ENCODE measurements around the gene RAF1. TPM values are rescaled to one million over a fixed set of nuclear protein-coding genes. Genes with fewer than 3 reads are reported as not detected.
A peak's percentile ranks its signal among the peaks of the same experiment; 100 is the strongest.
"Not testable (repeated sequence)": the region's sequence is repeated elsewhere in the genome, so short reads cannot be mapped to it uniquely, and the experiment has no call there.

The RAF1 gene
- total and polyA plus RNA-seq, 2 donors (not counting 1 experiment from before 2014, with no cell fraction given): 134 to 258 TPM

DNA sequence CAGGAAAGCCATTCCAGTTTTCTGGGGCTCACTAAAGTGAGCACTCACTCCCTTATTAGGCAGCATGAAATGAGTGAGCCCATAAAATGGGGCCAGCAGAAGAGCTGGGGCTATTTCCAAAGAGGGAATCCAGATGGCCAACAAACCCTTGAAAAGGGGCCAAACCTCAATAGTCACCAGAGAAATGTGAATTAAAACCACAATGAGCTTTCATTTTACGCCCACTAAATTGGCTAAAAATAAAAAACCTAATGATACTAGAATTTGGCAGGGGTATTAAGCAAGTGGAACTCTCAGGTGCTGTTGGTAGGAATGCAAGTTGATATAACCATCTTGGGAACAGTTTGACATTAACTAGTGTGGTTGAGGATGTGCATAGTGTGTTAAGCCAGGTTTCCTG, 42.1 kb upstream of the RAF1 start:
- no peaks in the 10 kb centered on the region for H3K4me1 ChIP-seq (ENCODE audit: control insufficient read depth, extremely low read depth, insufficient read depth, low read length)
- DNase-seq (ENCODE audit: low read depth in 2 of 2): peak; percentile 38 to 88
- H3K9me3 ChIP-seq (ENCODE audit: control insufficient read depth, insufficient read depth, low read depth, low read length): no peaks in the 10 kb centered on the region
- no peaks in the 10 kb centered on the region for H3K27me3 ChIP-seq (ENCODE audit: control insufficient read depth, insufficient read depth, low read length)
- TF ChIP-seq, protein P1, sequence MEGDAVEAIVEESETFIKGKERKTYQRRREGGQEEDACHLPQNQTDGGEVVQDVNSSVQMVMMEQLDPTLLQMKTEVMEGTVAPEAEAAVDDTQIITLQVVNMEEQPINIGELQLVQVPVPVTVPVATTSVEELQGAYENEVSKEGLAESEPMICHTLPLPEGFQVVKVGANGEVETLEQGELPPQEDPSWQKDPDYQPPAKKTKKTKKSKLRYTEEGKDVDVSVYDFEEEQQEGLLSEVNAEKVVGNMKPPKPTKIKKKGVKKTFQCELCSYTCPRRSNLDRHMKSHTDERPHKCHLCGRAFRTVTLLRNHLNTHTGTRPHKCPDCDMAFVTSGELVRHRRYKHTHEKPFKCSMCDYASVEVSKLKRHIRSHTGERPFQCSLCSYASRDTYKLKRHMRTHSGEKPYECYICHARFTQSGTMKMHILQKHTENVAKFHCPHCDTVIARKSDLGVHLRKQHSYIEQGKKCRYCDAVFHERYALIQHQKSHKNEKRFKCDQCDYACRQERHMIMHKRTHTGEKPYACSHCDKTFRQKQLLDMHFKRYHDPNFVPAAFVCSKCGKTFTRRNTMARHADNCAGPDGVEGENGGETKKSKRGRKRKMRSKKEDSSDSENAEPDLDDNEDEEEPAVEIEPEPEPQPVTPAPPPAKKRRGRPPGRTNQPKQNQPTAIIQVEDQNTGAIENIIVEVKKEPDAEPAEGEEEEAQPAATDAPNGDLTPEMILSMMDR (conservative IDR thresholded peaks at IDR 0.05 in 1 of 2, IDR thresholded peaks at IDR 0.05 in 1 of 2; ENCODE audit: low read depth in 1 of 2, low read length in 2 of 2): no peak
- no peak for TF ChIP-seq EZH2 (IDR thresholded peaks at IDR 0.05; ENCODE audit: low read length, missing control alignments)
- no peaks in the 10 kb centered on the region for H3K36me3 ChIP-seq (ENCODE audit: control insufficient read depth, insufficient read depth, low read length)
- H3K4me2 ChIP-seq (ENCODE audit: extremely low read depth, insufficient read depth, low read length): no peak overlapping the region
- H4K20me1 ChIP-seq (ENCODE audit: control insufficient read depth, extremely low read depth, insufficient read depth, low read length): no peaks in the 10 kb centered on the region
- no peak overlapping the region for H3K9ac ChIP-seq (ENCODE audit: insufficient read depth, low read length)
- no peak overlapping the region for H2AFZ ChIP-seq (ENCODE audit: low read length)
- H3K79me2 ChIP-seq (ENCODE audit: control insufficient read depth, insufficient read depth, low read length): no peaks in the 10 kb centered on the region
- no peak overlapping the region for H3K27ac ChIP-seq (ENCODE audit: insufficient read depth, low read length)
- H3K4me3 ChIP-seq (replicated peaks in 1 of 4; ENCODE audit: control extremely low read depth in 1 of 4, insufficient read depth in 1 of 4, low read depth in 3 of 4, low read length in 4 of 4): no peak overlapping the region

GRCh38 chr3:12705374-12705926, 41.5 kb upstream of the RAF1 start:
- no peak for DNase-seq (ENCODE audit: low read depth in 2 of 2)
- Histone ChIP-seq H3K4me1 (ENCODE audit: control insufficient read depth, extremely low read depth, insufficient read depth, low read length) (no peaks in the 10 kb centered on the region), H2AFZ (ENCODE audit: low read length) (no peak overlapping the region), H3K27me3 (ENCODE audit: control insufficient read depth, insufficient read depth, low read length) (peaks cover 2% of the 10 kb centered on the region), H4K20me1 (ENCODE audit: control insufficient read depth, extremely low read depth, insufficient read depth, low read length) (no peaks in the 10 kb centered on the region), H3K9me3 (ENCODE audit: control insufficient read depth, insufficient read depth, low read depth, low read length) (no peaks in the 10 kb centered on the region), H3K36me3 (ENCODE audit: control insufficient read depth, insufficient read depth, low read length) (no peaks in the 10 kb centered on the region), H3K4me2 (ENCODE audit: extremely low read depth, insufficient read depth, low read length) (no peak overlapping the region), H3K79me2 (ENCODE audit: control insufficient read depth, insufficient read depth, low read length) (no peaks in the 10 kb centered on the region), H3K9ac (ENCODE audit: insufficient read depth, low read length) (no peak overlapping the region), H3K4me3 (replicated peaks in 1 of 4; ENCODE audit: control extremely low read depth in 1 of 4, insufficient read depth in 1 of 4, low read depth in 3 of 4, low read length in 4 of 4) (no peak overlapping the region), H3K27ac (ENCODE audit: insufficient read depth, low read length) (no peak overlapping the region)
- TF ChIP-seq EZH2 (IDR thresholded peaks at IDR 0.05; ENCODE audit: low read length, missing control alignments): no peak
- TF ChIP-seq, protein P1 (conservative IDR thresholded peaks at IDR 0.05 in 1 of 2, IDR thresholded peaks at IDR 0.05 in 1 of 2; ENCODE audit: low read depth in 1 of 2, low read length in 2 of 2): no peak

GRCh38 chr3:12702501-12702900, 38.6 kb upstream of the RAF1 start:
- TF ChIP-seq, protein P1 (conservative IDR thresholded peaks at IDR 0.05 in 1 of 2, IDR thresholded peaks at IDR 0.05 in 1 of 2; ENCODE audit: low read depth in 1 of 2, low read length in 2 of 2): no peak
- no peak for TF ChIP-seq EZH2 (IDR thresholded peaks at IDR 0.05; ENCODE audit: low read length, missing control alignments)
- H3K9ac ChIP-seq (ENCODE audit: insufficient read depth, low read length): no peak overlapping the region
- H3K27ac ChIP-seq (ENCODE audit: insufficient read depth, low read length): no peak overlapping the region
- peaks cover 6% of the 10 kb centered on the region for H3K27me3 ChIP-seq (ENCODE audit: control insufficient read depth, insufficient read depth, low read length)
- H3K9me3 ChIP-seq (ENCODE audit: control insufficient read depth, insufficient read depth, low read depth, low read length): no peaks in the 10 kb centered on the region
- H3K4me2 ChIP-seq (ENCODE audit: extremely low read depth, insufficient read depth, low read length): no peak overlapping the region
- DNase-seq (ENCODE audit: low read depth in 2 of 2): no peak
- H3K36me3 ChIP-seq (ENCODE audit: control insufficient read depth, insufficient read depth, low read length): no peaks in the 10 kb centered on the region
- no peak overlapping the region for H3K4me3 ChIP-seq (replicated peaks in 1 of 4; ENCODE audit: control extremely low read depth in 1 of 4, insufficient read depth in 1 of 4, low read depth in 3 of 4, low read length in 4 of 4)
- H4K20me1 ChIP-seq (ENCODE audit: control insufficient read depth, extremely low read depth, insufficient read depth, low read length): no peaks in the 10 kb centered on the region
- no peak overlapping the region for H2AFZ ChIP-seq (ENCODE audit: low read length)
- no peaks in the 10 kb centered on the region for H3K4me1 ChIP-seq (ENCODE audit: control insufficient read depth, extremely low read depth, insufficient read depth, low read length)
- no peaks in the 10 kb centered on the region for H3K79me2 ChIP-seq (ENCODE audit: control insufficient read depth, insufficient read depth, low read length)

DNA sequence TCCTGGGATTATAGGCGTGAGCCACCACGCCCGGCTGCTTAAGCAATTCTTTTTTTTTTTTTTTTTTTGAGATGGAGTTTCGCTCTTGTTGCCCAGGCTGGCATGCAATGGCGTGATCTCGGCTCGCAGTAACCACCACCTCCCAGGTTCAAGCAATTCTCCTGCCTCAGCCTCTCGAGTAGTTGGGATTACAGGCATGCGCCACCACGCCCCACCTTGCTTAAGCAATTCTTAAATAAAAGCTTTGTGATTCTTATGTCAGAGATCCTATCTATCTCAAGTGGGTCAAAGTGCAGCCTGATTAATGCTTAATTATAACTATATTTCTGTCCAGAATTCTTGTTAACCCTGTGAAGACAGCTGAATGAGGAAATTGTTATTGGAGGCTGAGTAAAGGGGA, 37.7 kb upstream of the RAF1 start:
- not testable (repeated sequence) for H3K79me2 ChIP-seq (ENCODE audit: control insufficient read depth, insufficient read depth, low read length); H3K27ac ChIP-seq (ENCODE audit: insufficient read depth, low read length); H3K4me1 ChIP-seq (ENCODE audit: control insufficient read depth, extremely low read depth, insufficient read depth, low read length); H3K27me3 ChIP-seq (ENCODE audit: control insufficient read depth, insufficient read depth, low read length); H3K4me3 ChIP-seq (replicated peaks in 1 of 4; ENCODE audit: control extremely low read depth in 1 of 4, insufficient read depth in 1 of 4, low read depth in 3 of 4, low read length in 4 of 4); H3K9me3 ChIP-seq (ENCODE audit: control insufficient read depth, insufficient read depth, low read depth, low read length); DNase-seq (ENCODE audit: low read depth in 2 of 2); H3K9ac ChIP-seq (ENCODE audit: insufficient read depth, low read length); H2AFZ ChIP-seq (ENCODE audit: low read length); H3K4me2 ChIP-seq (ENCODE audit: extremely low read depth, insufficient read depth, low read length); H3K36me3 ChIP-seq (ENCODE audit: control insufficient read depth, insufficient read depth, low read length); H4K20me1 ChIP-seq (ENCODE audit: control insufficient read depth, extremely low read depth, insufficient read depth, low read length)

Data from fibroblast of lung (primary cell).